ENCODE data around the gene PAQR8. TPM values are rescaled to one million over a fixed set of nuclear protein-coding genes. Genes with fewer than 3 reads are reported as not detected.

The PAQR8 gene
- total RNA-seq, 1 donor from 2014 or later = 1.5 TPM

DNA sequence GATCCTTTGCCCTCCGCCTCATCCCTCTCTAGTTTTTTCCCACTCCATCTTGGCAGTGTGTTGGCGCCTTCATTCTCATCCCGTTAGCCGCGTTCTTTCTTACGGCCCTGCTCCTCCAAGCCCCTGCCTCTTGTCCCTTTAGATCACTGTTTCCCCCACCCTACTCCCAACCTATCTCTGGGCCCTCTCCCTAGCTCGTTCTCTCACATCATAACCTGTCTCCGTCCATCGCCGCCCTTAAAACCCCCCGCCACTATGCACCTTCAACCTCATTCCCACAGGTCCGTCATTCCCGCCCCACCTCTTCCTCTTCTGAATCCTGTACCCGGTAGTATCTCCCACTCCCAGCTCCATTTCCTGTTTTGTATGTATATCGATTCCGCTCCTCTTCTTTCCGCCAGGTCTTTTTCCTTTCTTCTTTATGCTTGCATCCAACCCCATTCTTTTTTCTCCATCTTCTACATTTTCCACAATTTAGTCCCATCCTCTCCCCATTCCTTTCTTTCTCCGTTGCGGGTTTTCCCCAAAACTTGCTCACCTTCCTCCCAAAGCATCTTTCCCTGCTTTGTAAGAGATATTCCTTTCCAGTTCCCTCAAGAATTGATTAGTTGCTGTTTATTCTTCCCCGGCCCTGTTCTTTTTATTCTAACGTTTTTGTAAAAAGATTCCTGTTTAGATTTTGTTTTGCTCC lies 58.9 kb downstream of the PAQR8 start:
- Mint-ChIP-seq H3K9me3 (ENCODE audit: unreplicated experiment) (no peaks in the 10 kb centered on the region), H3K4me3 (ENCODE audit: unreplicated experiment) (no peak overlapping the region), H3K36me3 (ENCODE audit: low read depth, unreplicated experiment) (no peaks in the 10 kb centered on the region), H3K27me3 (ENCODE audit: low read depth, unreplicated experiment) (no peaks in the 10 kb centered on the region), H3K27ac (ENCODE audit: unreplicated experiment) (no peak overlapping the region), H3K4me1 (ENCODE audit: low read depth, unreplicated experiment) (peaks cover 35% of the 10 kb centered on the region)
- H3K36me3 ChIP-seq (ENCODE audit: insufficient read depth, low read length) = no peaks in the 10 kb centered on the region
- H3K4me1 ChIP-seq (ENCODE audit: insufficient read depth, low read length) = peaks cover 48% of the 10 kb centered on the region
- peak overlapping the region; percentile 100 for H3K4me2 ChIP-seq (ENCODE audit: low read length)
- TF ChIP-seq, protein P1, sequence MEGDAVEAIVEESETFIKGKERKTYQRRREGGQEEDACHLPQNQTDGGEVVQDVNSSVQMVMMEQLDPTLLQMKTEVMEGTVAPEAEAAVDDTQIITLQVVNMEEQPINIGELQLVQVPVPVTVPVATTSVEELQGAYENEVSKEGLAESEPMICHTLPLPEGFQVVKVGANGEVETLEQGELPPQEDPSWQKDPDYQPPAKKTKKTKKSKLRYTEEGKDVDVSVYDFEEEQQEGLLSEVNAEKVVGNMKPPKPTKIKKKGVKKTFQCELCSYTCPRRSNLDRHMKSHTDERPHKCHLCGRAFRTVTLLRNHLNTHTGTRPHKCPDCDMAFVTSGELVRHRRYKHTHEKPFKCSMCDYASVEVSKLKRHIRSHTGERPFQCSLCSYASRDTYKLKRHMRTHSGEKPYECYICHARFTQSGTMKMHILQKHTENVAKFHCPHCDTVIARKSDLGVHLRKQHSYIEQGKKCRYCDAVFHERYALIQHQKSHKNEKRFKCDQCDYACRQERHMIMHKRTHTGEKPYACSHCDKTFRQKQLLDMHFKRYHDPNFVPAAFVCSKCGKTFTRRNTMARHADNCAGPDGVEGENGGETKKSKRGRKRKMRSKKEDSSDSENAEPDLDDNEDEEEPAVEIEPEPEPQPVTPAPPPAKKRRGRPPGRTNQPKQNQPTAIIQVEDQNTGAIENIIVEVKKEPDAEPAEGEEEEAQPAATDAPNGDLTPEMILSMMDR (IDR thresholded peaks at IDR 0.05; ENCODE audit: insufficient read depth, low read depth, low read length) = no peak
- TF ChIP-seq EZH2 (IDR thresholded peaks at IDR 0.05; ENCODE audit: insufficient read depth, low read length) = no peak
- H3K9me3 ChIP-seq (ENCODE audit: insufficient read depth, low read depth, low read length) = no peaks in the 10 kb centered on the region
- H2AFZ ChIP-seq (ENCODE audit: low read depth, low read length) = peak overlapping the region; percentile 78
- H3K4me3 ChIP-seq (ENCODE audit: insufficient read depth, low read depth, low read length) = peak overlapping the region; percentile 84
- H3K27ac ChIP-seq (ENCODE audit: low read depth, low read length) = peak overlapping the region; percentile 95
- DNase-seq (ENCODE audit: low read depth) = peak; percentile 30
- H3K27me3 ChIP-seq (ENCODE audit: insufficient read depth, low read length) = no peaks in the 10 kb centered on the region
- H3K79me2 ChIP-seq (ENCODE audit: insufficient read depth, low read length) = peaks cover 22% of the 10 kb centered on the region
- H4K20me1 ChIP-seq (ENCODE audit: insufficient read depth, low read length) = no peaks in the 10 kb centered on the region
- peak overlapping the region; percentile 97 for H3K9ac ChIP-seq (ENCODE audit: low read length)
- FAIRE-seq = no peak

DNA sequence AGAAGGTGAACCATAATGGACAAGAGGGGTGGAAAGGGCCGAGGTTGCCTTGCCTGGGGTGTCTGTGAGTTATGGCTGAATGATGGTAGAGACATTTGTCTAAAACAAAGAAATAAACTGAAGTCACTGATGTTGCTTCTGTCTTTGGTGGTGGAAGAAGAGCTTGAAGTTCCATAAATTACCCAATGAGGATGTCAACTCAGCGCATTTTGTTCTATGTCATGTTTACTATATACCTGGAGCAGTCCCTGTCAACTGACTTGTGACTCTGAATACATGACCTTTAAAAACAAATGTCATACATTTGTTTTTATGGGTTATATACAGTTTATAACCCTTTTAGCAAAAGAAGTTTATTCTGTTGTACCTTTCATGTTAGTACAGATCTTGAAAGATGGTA lies 60.2 kb downstream of the PAQR8 start:
- FAIRE-seq (no peak), DNase-seq (ENCODE audit: low read depth) (no peak)
- Histone ChIP-seq H3K9me3 (ENCODE audit: insufficient read depth, low read depth, low read length) (no peaks in the 10 kb centered on the region), H3K4me3 (ENCODE audit: insufficient read depth, low read depth, low read length) (no peak overlapping the region), H4K20me1 (ENCODE audit: insufficient read depth, low read length) (no peaks in the 10 kb centered on the region), H3K27me3 (ENCODE audit: insufficient read depth, low read length) (no peaks in the 10 kb centered on the region), H3K4me2 (ENCODE audit: low read length) (no peak overlapping the region), H3K4me1 (ENCODE audit: insufficient read depth, low read length) (peaks cover 41% of the 10 kb centered on the region), H2AFZ (ENCODE audit: low read depth, low read length) (no peak overlapping the region), H3K79me2 (ENCODE audit: insufficient read depth, low read length) (peaks cover 22% of the 10 kb centered on the region), H3K36me3 (ENCODE audit: insufficient read depth, low read length) (no peaks in the 10 kb centered on the region), H3K9ac (ENCODE audit: low read length) (no peak overlapping the region), H3K27ac (ENCODE audit: low read depth, low read length) (no peak overlapping the region)
- no peaks in the 10 kb centered on the region for H3K27me3 Mint-ChIP-seq (ENCODE audit: low read depth, unreplicated experiment)
- no peak for TF ChIP-seq EZH2 (IDR thresholded peaks at IDR 0.05; ENCODE audit: insufficient read depth, low read length)
- TF ChIP-seq, protein P1 (IDR thresholded peaks at IDR 0.05; ENCODE audit: insufficient read depth, low read depth, low read length) = no peak
- peaks cover 32% of the 10 kb centered on the region for H3K4me1 Mint-ChIP-seq (ENCODE audit: low read depth, unreplicated experiment)
- H3K4me3 Mint-ChIP-seq (ENCODE audit: unreplicated experiment) = no peak overlapping the region
- H3K9me3 Mint-ChIP-seq (ENCODE audit: unreplicated experiment) = no peaks in the 10 kb centered on the region
- H3K36me3 Mint-ChIP-seq (ENCODE audit: low read depth, unreplicated experiment) = no peaks in the 10 kb centered on the region
- no peak overlapping the region for H3K27ac Mint-ChIP-seq (ENCODE audit: unreplicated experiment)

DNA sequence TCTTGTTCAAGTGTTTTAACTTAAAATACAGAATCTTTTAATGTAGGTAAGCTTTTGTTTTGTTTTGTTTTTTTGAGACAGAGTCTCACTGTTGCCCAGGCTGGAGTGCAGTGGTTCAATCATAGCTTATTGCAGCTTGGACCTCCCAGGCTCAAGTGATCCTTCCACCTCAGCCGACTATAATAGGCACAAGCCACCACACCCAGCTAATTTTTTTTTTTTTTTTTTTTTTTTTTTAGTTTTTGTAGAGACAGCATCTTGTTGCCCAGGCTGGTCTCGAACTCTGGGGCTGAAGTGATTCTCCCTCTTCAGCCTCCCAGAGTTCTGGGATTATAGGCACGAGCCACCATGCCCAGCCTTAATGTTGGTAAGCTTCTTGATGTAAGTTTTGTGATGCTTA lies 61.5 kb downstream of the PAQR8 start:
- Histone ChIP-seq H4K20me1 (ENCODE audit: insufficient read depth, low read length) (no peaks in the 10 kb centered on the region), H3K4me1 (ENCODE audit: insufficient read depth, low read length) (peaks cover 34% of the 10 kb centered on the region), H3K9ac (ENCODE audit: low read length) (peak overlapping the region; percentile 47), H3K36me3 (ENCODE audit: insufficient read depth, low read length) (no peaks in the 10 kb centered on the region), H3K4me2 (ENCODE audit: low read length) (peak overlapping the region; percentile 70), H3K27ac (ENCODE audit: low read depth, low read length) (peak overlapping the region; percentile 79), H3K9me3 (ENCODE audit: insufficient read depth, low read depth, low read length) (no peaks in the 10 kb centered on the region), H3K27me3 (ENCODE audit: insufficient read depth, low read length) (no peaks in the 10 kb centered on the region), H3K4me3 (ENCODE audit: insufficient read depth, low read depth, low read length) (peak overlapping the region; percentile 6), H3K79me2 (ENCODE audit: insufficient read depth, low read length) (peaks cover 22% of the 10 kb centered on the region), H2AFZ (ENCODE audit: low read depth, low read length) (no peak overlapping the region)
- FAIRE-seq (no peak), DNase-seq (ENCODE audit: low read depth) (no peak)
- H3K27ac Mint-ChIP-seq (ENCODE audit: unreplicated experiment) = peak overlapping the region; percentile 94
- no peak overlapping the region for H3K4me3 Mint-ChIP-seq (ENCODE audit: unreplicated experiment)
- no peaks in the 10 kb centered on the region for H3K27me3 Mint-ChIP-seq (ENCODE audit: low read depth, unreplicated experiment)
- H3K36me3 Mint-ChIP-seq (ENCODE audit: low read depth, unreplicated experiment) = no peaks in the 10 kb centered on the region
- H3K9me3 Mint-ChIP-seq (ENCODE audit: unreplicated experiment) = no peaks in the 10 kb centered on the region
- TF ChIP-seq EZH2 (IDR thresholded peaks at IDR 0.05; ENCODE audit: insufficient read depth, low read length) = no peak
- H3K4me1 Mint-ChIP-seq (ENCODE audit: low read depth, unreplicated experiment) = peaks cover 24% of the 10 kb centered on the region
